Right cardiac atrium (tissue), 5 donors: Measurements from ENCODE around the gene ACIN1. TPM values are rescaled to one million over a fixed set of nuclear protein-coding genes. Genes with fewer than 3 reads are reported as not detected.

Source experiments
- ATAC-seq, 2 donors: fragments of 200-7000 bp; cut with Tn5 transposase; one replicate each; pipeline versions ENCODE4 v1.8.0 to v1.9.1; 2020; ENCODE audit warnings: moderate library complexity in 2 of 2, mild to moderate bottlenecking in 1 of 2
- DNase-seq, 3 donors: peaks; one replicate each; pipeline ENCODE4 v3.0.0-alpha.2; 2020
- H3K27ac ChIP-seq: one replicate; pipeline ENCODE4 v1.5.1; 2013; ENCODE audit warnings: mild to moderate bottlenecking, low read length, control low read depth, moderate library complexity
- H3K27me3 ChIP-seq: one replicate; pipeline ENCODE4 v1.6.1; 2013; ENCODE audit not compliant: control insufficient read depth, insufficient read depth
- H3K4me1 ChIP-seq: one replicate; pipeline ENCODE4 v1.6.1; 2013; ENCODE audit warnings: low read length; ENCODE audit not compliant: control insufficient read depth, insufficient read depth
- H3K4me3 ChIP-seq: one replicate; pipeline ENCODE4 v1.5.1; 2013; ENCODE audit warnings: low read length, control low read depth
- H3K9me3 ChIP-seq: one replicate; pipeline ENCODE4 v1.6.1; 2013; ENCODE audit warnings: low read length; ENCODE audit not compliant: control insufficient read depth
- WGBS: extraction: QIAGEN DNeasy Blood & Tissue Kit; methylation state at CpG from one replicate; pipeline ENCODE4 v1.1.7; 2013; 5-methylcytosine and 5-hydroxymethylcytosine counted together
- intact Hi-C, 4 donors: fragments of 100-400 bp; cut with DNase I; formaldehyde crosslinking; loops; one replicate each; pipeline versions ENCODE4 v1.11.0 to v1.14.0; 2022 to 2023
- polyA plus RNA-seq: library from polyadenylated mRNA; stranded (reverse); fragments of 200-250 nt; gene quantifications from one replicate; pipeline ENCODE4 v1.2.3, GENCODE V29; 2013
- total RNA-seq, 4 donors: library from RNA; stranded (reverse); fragmentation: NEBNext Ultra II Directional; extraction: Animal tissue kit (Norgen Biotek cat#: 25700); gene quantifications; one replicate each; pipeline ENCODE4 v1.2.1, GENCODE V29; 2021
- donor health status: healthy with polysubstance abuse.
- donor health status: DM: no; HTN: yes; CAD: no.
- donor health status: DM: no; HTN: no; CAD: no.
- donor health status: DM: no; HTN: yes; CAD: no; lungs with severe emphysema.
- donor health status: DM: yes; HTN: yes; CAD: no.

ACIN1 gene
- total and polyA plus RNA-seq, 5 donors, result 67.1 to 87.8 (median 83.3) TPM

DNA sequence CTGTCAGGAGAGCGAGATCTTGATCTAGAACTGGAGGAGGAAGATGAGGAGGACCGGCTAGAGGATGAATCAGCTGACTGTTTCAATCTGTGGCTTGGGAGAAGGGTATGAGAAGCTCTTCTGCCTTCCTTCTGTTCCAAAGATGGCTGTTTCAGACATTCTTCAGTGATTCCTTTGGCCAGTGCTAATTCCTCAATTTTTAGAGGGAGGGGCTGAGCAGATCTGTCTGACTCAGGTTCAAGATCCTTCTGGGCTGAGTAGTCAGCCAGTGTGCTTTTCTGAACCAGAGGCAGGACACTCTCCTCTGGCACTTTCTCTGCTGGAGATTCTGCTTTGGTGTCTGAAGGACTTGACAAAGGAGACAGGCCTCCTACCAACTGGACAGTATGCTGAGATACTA is 15.2 kb downstream of the ACIN1 start:
- Histone ChIP-seq H3K27ac (peak overlapping the region; percentile 30), H3K27me3 (no peaks in the 10 kb centered on the region), H3K9me3 (no peaks in the 10 kb centered on the region), H3K4me3 (no peak overlapping the region), H3K4me1 (peaks cover 2% of the 10 kb centered on the region)
- ATAC-seq (no peak), DNase-seq (no peak)
- 76% methylated on average over 2 of the region's 2 CpGs for WGBS
- intact Hi-C loops, result no loop called here

GRCh38 chr14:23078692-23079116 is 16.2 kb downstream of the ACIN1 start:
- Histone ChIP-seq H3K9me3 (no peaks in the 10 kb centered on the region), H3K4me1 (peaks cover 2% of the 10 kb centered on the region), H3K27me3 (no peaks in the 10 kb centered on the region), H3K4me3 (no peak overlapping the region), H3K27ac (no peak overlapping the region)
- 17% methylated on average over 2 of the region's 2 CpGs for WGBS
- intact Hi-C loops, result no loop called here
- peak; percentile 55 to 79 (median 62) for DNase-seq
- peak; percentile 79 to 94 for ATAC-seq

GRCh38 chr14:23077962-23078361 is 17.0 kb downstream of the ACIN1 start:
- Histone ChIP-seq H3K9me3 (no peaks in the 10 kb centered on the region), H3K4me3 (no peak overlapping the region), H3K27ac (peak overlapping the region; percentile 36), H3K4me1 (peaks cover 2% of the 10 kb centered on the region), H3K27me3 (no peaks in the 10 kb centered on the region)
- DNase-seq (no peak), ATAC-seq (no peak)
- intact Hi-C loops, result no loop called here
- 74% methylated on average over 5 of the region's 5 CpGs for WGBS

DNA sequence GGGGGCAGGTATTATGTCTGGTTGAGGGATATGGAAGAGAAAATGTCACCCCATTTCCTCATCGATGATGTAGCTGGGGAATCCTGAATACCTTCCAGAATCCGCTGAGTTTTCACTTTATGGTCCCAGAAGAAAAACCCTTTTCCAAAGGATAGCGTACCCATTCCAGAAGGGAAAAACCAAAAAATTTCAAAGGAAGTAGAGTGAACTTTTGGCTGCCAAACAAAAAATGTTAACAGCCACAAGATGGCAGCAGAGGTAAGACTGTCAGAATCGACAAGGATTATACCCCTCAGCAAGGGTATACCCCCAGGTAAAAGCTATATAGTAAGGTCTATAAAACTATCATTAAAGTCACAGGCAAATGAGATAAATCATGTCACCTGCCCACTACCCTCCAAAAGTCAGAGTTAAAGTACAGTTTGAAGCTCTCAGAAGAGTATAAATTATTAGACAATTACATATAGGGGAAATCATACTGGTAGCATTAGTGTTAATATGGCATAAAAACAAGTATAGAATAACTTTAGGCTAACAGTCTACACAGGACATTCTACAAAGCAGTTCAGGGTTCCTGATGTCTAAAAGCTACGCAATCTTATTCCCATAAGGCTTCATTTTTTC is 18.0 kb downstream of the ACIN1 start:
- intact Hi-C loops, result no loop called here
- peaks cover 5% of the 10 kb centered on the region for H3K4me1 ChIP-seq

DNA sequence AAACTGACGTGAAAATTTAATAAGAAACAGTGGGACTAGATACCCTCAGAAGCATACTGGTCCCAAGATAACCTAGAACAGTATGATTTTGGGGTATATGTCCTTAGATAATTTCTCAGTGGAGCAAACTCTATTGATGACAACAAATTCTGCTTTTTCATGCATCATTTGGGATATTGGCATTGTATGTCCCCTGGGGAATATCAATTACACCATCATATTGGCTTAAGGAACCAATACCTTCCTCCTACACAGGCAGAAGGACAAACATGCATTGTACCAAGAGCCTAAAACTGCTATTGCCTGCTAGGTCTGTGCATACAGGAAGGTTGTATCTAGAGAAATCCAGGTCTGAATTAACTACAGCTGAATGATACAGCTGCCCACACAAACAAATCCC is 20.0 kb downstream of the ACIN1 start:
- 90% methylated on average over 1 of the region's 1 CpG for WGBS
- Histone ChIP-seq H3K4me1 (peaks cover 6% of the 10 kb centered on the region), H3K9me3 (no peaks in the 10 kb centered on the region), H3K4me3 (no peak overlapping the region), H3K27me3 (no peaks in the 10 kb centered on the region), H3K27ac (no peak overlapping the region)
- DNase-seq (no peak), ATAC-seq (no peak)
- intact Hi-C loops, result no loop called here

More for the DNA sequence above, 18.0 kb downstream of the ACIN1 start:
- no peak for DNase-seq
- Histone ChIP-seq H3K9me3 (no peaks in the 10 kb centered on the region), H3K27ac (no peak overlapping the region), H3K4me3 (no peak overlapping the region), H3K27me3 (no peaks in the 10 kb centered on the region)
- ATAC-seq, result no peak
- 54% methylated on average over 5 of the region's 5 CpGs for WGBS

DNA sequence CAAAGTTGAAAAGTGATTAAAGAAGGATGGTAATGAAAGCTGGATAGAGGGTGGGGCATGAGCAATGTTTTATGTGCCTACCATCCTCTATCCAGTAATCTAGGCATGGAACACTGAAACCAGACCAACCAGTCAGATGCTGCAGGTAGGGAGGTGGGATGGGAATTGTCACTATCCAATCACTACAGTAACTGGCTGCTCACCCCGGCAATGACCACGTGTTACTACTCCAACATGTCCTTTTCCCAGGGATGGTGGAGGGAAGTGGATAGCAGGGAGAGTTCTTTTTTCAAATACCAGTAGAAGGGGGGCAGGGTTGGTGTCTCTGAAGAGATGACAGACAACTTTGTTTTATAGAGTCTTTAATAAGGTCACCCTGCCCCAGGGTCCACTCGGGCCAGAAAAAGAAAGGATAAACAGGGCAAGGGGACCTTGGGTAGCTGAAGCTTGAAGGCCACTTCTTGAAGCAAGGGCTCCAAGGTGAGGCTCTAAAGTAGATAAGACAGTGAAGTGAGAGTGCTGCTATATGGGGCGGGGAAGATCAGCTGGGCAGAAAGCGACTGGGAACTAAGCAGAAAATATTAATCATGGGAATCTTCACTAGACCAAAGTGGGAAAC is 22.9 kb downstream of the ACIN1 start:
- Histone ChIP-seq H3K4me3 (no peak overlapping the region), H3K9me3 (no peaks in the 10 kb centered on the region), H3K27ac (peak overlapping the region; percentile 65), H3K4me1 (peaks cover 4% of the 10 kb centered on the region), H3K27me3 (no peaks in the 10 kb centered on the region)
- DNase-seq, result peak in 2 of 3 donors; percentile 18 to 30
- intact Hi-C loops, result no loop called here
- ATAC-seq, result peak in 1 of 2 donors; percentile 6
- WGBS, result 40% methylated on average over 5 of the region's 5 CpGs

- H3K9me3 ChIP-seq, result no peaks in the 10 kb centered on the region
- intact Hi-C loops, result no loop called here
- H3K27ac ChIP-seq, result peak overlapping the region; percentile 87
- peak; percentile 86 to 93 (median 92) for DNase-seq
- 1% methylated on average over 14 of the region's 14 CpGs for WGBS
- H3K4me3 ChIP-seq, result peak overlapping the region; percentile 84
- peak; percentile 93 to 95 for ATAC-seq
- peaks cover 4% of the 10 kb centered on the region for H3K4me1 ChIP-seq
- no peaks in the 10 kb centered on the region for H3K27me3 ChIP-seq
Observed at GRCh38 chr14:23071244-23071920, 23.6 kb downstream of the ACIN1 start.

DNA sequence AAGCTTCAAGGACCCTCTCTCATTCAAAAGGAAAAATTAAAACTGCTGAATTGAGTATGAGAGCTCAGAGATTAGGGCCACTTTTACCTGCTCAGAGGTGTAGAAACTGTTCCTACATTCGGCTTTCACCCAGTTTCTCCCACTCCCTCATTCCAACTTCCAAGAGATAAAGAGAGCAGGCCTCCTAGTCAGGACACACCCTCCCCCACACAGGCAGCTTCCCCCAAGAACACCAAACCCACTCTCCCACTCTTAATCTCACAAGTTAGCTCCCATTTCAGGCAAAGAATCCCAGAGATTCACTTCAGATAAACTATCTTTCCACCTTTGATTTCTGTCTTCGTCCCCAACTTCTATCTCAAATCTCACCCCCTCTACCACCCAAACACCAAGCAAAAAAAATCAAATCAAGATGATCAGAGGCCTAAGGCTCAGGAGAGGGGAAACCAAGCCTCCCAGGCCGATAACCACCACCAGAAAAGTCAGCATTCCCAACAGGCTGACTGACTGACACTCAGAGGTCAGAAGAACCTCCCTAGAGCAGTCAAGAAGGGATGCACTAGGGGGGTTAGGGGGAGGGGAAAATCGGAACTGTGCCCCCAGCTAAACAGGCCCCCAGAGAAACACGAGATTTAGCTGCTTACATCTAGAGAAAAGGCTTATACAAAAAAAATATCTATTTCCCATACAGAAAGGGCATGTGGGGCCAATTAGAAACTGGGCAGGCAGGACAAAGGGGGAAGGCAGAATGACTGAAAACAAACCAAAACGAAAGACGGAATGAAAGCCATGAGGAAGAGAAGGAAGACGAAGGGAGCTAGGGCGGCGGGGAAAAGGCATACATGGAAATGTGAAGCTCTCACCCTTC is 24.4 kb downstream of the ACIN1 start:
- no peaks in the 10 kb centered on the region for H3K27me3 ChIP-seq
- 9% methylated on average over 10 of the region's 10 CpGs for WGBS
- intact Hi-C loops, result no loop called here
- peak in 1 of 3 donors; percentile 29 for DNase-seq
- ATAC-seq, result no peak
- H3K4me1 ChIP-seq, result peaks cover 4% of the 10 kb centered on the region
- peak overlapping the region; percentile 51 for H3K27ac ChIP-seq
- H3K9me3 ChIP-seq, result no peaks in the 10 kb centered on the region
- peak overlapping the region; percentile 84 for H3K4me3 ChIP-seq

GRCh38 chr14:23069413-23069806 is 25.5 kb downstream of the ACIN1 start:
- 87% methylated on average over 4 of the region's 4 CpGs for WGBS
- no peaks in the 10 kb centered on the region for H3K27me3 ChIP-seq
- H3K27ac ChIP-seq, result peak overlapping the region; percentile 10
- peaks cover 4% of the 10 kb centered on the region for H3K4me1 ChIP-seq
- intact Hi-C loops, result no loop called here
- H3K4me3 ChIP-seq, result no peak overlapping the region
- H3K9me3 ChIP-seq, result no peaks in the 10 kb centered on the region
- ATAC-seq (no peak), DNase-seq (peak in 1 of 3 donors; percentile 37)

GRCh38 chr14:23068789-23069412 is 26.0 kb downstream of the ACIN1 start:
- intact Hi-C loops, result no loop called here
- Histone ChIP-seq H3K4me1 (peaks cover 4% of the 10 kb centered on the region), H3K4me3 (no peak overlapping the region), H3K9me3 (no peaks in the 10 kb centered on the region), H3K27ac (no peak overlapping the region), H3K27me3 (no peaks in the 10 kb centered on the region)
- WGBS, result 27% methylated on average over 8 of the region's 8 CpGs
- DNase-seq (peak; percentile 68 to 84 (median 74)), ATAC-seq (peak; percentile 66 to 68)
